ENCODE results near the gene MKNK1. TPM values are rescaled to one million over a fixed set of nuclear protein-coding genes. Genes with fewer than 3 reads are reported as not detected.

The MKNK1 gene
- total RNA-seq, 1 donor from 2014 or later = 77.6 TPM

DNA sequence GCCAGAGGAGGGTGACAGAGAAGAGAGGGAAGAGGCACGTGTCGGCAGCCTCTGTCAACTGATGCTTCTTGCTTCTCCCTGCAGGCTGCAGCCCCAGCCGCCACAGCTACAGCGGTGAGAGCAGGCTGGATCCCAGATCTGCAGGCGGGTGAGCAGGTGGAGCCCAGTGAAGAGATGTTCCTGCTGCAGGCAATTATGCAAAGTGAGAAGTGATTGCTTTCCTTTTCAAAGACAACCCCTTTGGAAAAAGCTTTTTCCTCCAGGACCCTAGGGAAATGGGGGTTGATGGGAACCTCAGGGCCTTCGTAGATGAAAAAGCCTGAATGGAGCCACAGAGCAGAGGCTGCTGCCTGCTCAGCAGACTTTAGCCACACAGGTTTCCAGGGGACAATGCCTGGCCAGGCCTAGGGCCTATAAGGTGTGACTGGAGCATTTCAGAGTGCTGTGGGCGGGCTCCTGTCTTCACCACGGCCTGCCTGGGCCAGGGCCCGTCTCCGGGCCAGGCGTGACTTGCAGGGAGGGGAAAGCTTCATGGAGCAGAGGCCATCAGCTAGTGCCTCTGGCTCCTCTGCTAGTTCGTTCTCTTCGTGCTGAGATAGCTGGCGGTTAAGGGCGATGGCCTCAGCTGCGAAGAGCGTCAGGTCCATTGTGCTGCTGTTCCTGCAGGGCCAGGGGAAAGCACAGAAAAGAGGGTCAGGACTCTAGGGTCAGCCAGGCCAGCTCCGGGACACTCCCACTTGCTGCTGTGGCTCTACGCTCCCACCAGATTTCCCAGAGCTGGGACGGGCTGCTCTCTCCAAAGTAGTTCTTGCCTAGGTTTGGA is 45.7 kb downstream of the MKNK1 start:
- DNase-seq (no peak), ATAC-seq (no peak)
- Histone ChIP-seq H3K4me3 (no peak overlapping the region), H3K27ac (no peak overlapping the region), H3K9me3 (no peaks in the 10 kb centered on the region), H3K36me3 (peaks cover 54% of the 10 kb centered on the region), H3K4me1 (no peaks in the 10 kb centered on the region), H3K27me3 (ENCODE audit: low read depth) (no peaks in the 10 kb centered on the region)
- TF ChIP-seq, protein P1, sequence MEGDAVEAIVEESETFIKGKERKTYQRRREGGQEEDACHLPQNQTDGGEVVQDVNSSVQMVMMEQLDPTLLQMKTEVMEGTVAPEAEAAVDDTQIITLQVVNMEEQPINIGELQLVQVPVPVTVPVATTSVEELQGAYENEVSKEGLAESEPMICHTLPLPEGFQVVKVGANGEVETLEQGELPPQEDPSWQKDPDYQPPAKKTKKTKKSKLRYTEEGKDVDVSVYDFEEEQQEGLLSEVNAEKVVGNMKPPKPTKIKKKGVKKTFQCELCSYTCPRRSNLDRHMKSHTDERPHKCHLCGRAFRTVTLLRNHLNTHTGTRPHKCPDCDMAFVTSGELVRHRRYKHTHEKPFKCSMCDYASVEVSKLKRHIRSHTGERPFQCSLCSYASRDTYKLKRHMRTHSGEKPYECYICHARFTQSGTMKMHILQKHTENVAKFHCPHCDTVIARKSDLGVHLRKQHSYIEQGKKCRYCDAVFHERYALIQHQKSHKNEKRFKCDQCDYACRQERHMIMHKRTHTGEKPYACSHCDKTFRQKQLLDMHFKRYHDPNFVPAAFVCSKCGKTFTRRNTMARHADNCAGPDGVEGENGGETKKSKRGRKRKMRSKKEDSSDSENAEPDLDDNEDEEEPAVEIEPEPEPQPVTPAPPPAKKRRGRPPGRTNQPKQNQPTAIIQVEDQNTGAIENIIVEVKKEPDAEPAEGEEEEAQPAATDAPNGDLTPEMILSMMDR (IDR thresholded peaks at IDR 0.05) = no peak
- intact Hi-C loops (cut with DNase I) = no loop called here

DNA sequence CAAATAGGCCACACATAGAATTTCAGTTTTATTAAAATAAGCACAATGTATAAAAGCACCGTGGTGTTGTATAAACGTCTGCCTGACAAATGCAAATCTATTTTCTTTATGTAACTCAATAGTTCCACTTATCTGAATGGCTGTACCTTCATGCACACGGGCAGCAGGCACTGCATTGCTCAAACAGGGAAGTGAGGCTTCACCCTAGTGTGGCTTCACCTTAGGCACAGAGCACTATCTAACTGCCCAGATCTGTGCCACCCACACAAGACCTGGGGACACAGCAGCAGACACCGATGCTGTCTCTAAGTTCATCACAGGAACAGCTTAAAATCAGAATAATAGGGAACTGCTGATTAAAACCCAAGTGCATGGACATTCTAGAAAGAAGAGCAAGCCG is 46.7 kb downstream of the MKNK1 start:
- Histone ChIP-seq H3K27ac (no peak overlapping the region), H3K27me3 (ENCODE audit: low read depth) (no peaks in the 10 kb centered on the region), H3K4me3 (no peak overlapping the region), H3K4me1 (no peaks in the 10 kb centered on the region), H3K9me3 (no peaks in the 10 kb centered on the region), H3K36me3 (peaks cover 47% of the 10 kb centered on the region)
- TF ChIP-seq, protein P1 (IDR thresholded peaks at IDR 0.05) = no peak
- ATAC-seq = peak; percentile 47 to 68
- intact Hi-C loops (cut with DNase I) = no loop called here
- no peak for DNase-seq

DNA sequence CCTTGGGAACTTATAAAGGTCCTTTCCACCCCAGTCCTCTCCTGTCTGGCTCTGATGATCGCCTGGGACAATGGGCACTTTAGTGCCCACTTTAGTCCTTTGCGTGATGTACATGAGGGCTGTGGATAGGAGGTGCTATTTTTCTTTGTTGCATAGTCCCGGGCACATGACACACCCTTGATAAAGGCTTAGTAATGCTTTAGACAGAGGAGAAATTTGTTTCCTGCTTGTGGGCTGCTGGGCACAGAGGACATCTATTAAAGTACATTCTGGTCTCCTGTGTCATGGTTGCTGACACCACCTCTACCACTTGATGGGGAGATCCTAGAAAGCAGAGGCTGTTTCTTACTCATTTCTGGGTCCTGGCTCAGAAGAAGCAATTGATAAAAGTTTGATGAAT is 47.2 kb downstream of the MKNK1 start:
- intact Hi-C loops (cut with DNase I) = no loop called here
- ATAC-seq = peak; percentile 27 to 34
- no peaks in the 10 kb centered on the region for H3K27me3 ChIP-seq (ENCODE audit: low read depth)
- H3K9me3 ChIP-seq = no peaks in the 10 kb centered on the region
- peaks cover 41% of the 10 kb centered on the region for H3K36me3 ChIP-seq
- no peaks in the 10 kb centered on the region for H3K4me1 ChIP-seq
- H3K4me3 ChIP-seq = no peak overlapping the region
- no peak for DNase-seq
- TF ChIP-seq, protein P1 (IDR thresholded peaks at IDR 0.05) = no peak
- no peak overlapping the region for H3K27ac ChIP-seq

DNA sequence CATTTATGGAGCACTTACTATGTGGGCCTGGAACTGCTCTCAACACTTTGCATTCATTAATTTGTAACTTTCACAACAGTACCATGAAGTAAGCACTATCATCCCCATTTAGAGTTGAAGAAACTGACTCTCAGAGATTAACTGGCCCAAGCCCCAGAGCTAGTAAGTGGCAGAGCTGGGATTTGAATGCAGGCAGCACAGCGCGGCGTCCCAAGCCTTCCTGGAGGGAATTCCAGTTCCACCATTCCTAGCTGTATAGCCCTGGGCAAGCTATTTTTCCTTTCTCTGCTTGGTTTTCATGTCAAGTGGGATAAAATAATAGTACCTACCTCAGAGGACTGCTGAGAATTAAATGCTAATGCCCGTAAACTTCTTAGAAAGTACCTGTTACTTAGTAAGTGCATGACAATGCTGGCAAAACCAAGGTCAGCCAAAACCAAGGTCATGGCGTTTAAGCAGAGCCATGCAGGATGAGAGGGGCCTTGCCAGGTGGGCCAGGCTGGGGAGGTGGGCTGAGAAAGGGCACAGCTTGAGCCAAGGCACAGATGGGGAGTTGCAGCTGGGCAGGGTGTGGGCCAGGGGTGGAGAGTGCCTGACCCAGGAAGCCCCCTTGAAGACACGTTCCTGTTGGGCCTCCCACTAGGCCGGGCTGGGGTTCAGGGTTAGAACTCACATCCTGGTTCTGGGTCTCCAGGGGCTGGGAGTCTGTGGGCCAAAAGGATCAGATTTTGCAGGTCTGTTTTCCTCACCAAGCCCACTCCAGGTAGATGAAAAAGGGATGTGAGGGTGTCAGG is 48.0 kb downstream of the MKNK1 start:
- Histone ChIP-seq H3K9me3 (no peaks in the 10 kb centered on the region), H3K4me1 (no peaks in the 10 kb centered on the region), H3K4me3 (no peak overlapping the region), H3K27ac (no peak overlapping the region), H3K27me3 (ENCODE audit: low read depth) (peaks cover 2% of the 10 kb centered on the region), H3K36me3 (peaks cover 33% of the 10 kb centered on the region)
- ATAC-seq = no peak
- intact Hi-C loops (cut with DNase I) = no loop called here
- DNase-seq = no peak
- TF ChIP-seq, protein P1 (IDR thresholded peaks at IDR 0.05) = no peak

DNA sequence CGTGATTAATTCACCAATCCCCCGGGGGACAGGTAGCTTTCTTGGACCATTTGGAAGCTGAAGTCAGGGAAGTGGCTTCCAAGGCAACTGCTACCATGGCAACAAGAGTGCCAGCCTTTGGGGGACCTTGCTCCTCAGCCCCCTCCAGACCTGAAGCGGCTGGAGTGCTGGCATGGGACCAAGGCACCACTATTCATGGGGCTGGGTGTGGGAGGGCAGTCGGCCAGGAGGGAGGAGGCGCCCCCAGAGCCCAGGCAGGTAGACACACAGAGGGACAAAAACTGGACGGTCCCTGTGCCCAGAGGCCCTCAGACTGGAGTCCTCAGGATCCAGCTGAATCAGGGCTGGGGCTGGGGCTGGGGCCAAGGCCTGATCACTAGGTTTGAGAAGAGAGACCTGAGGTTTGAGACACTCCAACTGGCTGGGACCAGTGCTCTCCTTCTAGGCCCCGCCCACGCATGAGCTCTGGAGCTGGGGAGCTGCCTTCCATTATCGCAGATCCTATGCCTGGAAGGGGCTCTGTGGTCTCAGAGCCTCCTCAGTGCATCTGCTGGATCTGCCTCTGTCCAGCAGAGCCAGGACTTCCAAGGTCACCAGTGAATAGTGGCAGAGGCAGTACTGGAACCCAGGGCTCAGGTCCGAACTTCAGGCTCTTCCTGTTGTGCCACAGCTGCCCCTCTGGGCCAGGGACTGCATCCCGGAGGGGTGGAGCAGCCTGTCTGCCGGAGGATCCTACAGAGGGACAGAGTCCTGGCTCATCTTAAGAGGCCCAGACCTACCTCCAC is 49.3 kb downstream of the MKNK1 start:
- peaks cover 11% of the 10 kb centered on the region for H3K27me3 ChIP-seq (ENCODE audit: low read depth)
- H3K36me3 ChIP-seq = peaks cover 21% of the 10 kb centered on the region
- no peak for DNase-seq
- no peak overlapping the region for H3K4me3 ChIP-seq
- no peak overlapping the region for H3K27ac ChIP-seq
- no peaks in the 10 kb centered on the region for H3K9me3 ChIP-seq
- TF ChIP-seq, protein P1 (IDR thresholded peaks at IDR 0.05) = no peak
- no peaks in the 10 kb centered on the region for H3K4me1 ChIP-seq
- intact Hi-C loops (cut with DNase I) = no loop called here
- ATAC-seq = no peak
